Stimulated activated CD4-positive, alpha-beta T cell treated with anti-CD3 and anti-CD28 coated beads, Interleukin-15, amount 100 ng/mL, for 24 hours (primary cell): ENCODE data around the gene ST7L.

ENCODE experiments used
- DNase-seq: peaks from one replicate; pipeline ENCODE4 v3.0.0-alpha.2; 2020

Gene ST7L

GRCh38 chr1:112614460-112615065 lies 4.4 kb downstream of the ST7L start:
- no peak for DNase-seq

- DNase-seq: no peak
These were observed 13.2 kb downstream of the ST7L start for GRCh38 chr1:112605633-112606327.

- no peak for DNase-seq
These were observed 15.4 kb downstream of the ST7L start for GRCh38 chr1:112603541-112603940.

- DNase-seq: no peak
These were observed 15.9 kb downstream of the ST7L start for GRCh38 chr1:112603012-112603411.

GRCh38 chr1:112599477-112599876 lies 19.5 kb downstream of the ST7L start:
- no peak for DNase-seq

- DNase-seq: no peak
These were observed 24.6 kb downstream of the ST7L start for GRCh38 chr1:112594208-112594876.

GRCh38 chr1:112589766-112590165 lies 29.2 kb downstream of the ST7L start:
- no peak for DNase-seq

- DNase-seq: no peak
These were observed 35.6 kb downstream of the ST7L start for GRCh38 chr1:112583366-112583765.

GRCh38 chr1:112581586-112582192 lies 37.3 kb downstream of the ST7L start:
- no peak for DNase-seq

- DNase-seq: no peak
These were observed 39.0 kb downstream of the ST7L start for GRCh38 chr1:112579801-112580510.

GRCh38 chr1:112576240-112576639 lies 42.7 kb downstream of the ST7L start:
- DNase-seq: no peak

GRCh38 chr1:112575154-112575804 lies 43.7 kb downstream of the ST7L start:
- no peak for DNase-seq

- no peak for DNase-seq
These were observed 53.1 kb downstream of the ST7L start for GRCh38 chr1:112565800-112566199.

- no peak for DNase-seq
These were observed 54.9 kb downstream of the ST7L start for GRCh38 chr1:112564081-112564480.

GRCh38 chr1:112563341-112563740 lies 55.6 kb downstream of the ST7L start:
- DNase-seq: no peak

- DNase-seq: no peak
These were observed 60.3 kb downstream of the ST7L start for GRCh38 chr1:112558634-112559033.

GRCh38 chr1:112557385-112557784 lies 61.6 kb downstream of the ST7L start:
- no peak for DNase-seq

- DNase-seq: no peak
These were observed 64.5 kb downstream of the ST7L start for GRCh38 chr1:112554411-112554810.

- DNase-seq: no peak
These were observed 69.4 kb downstream of the ST7L start for GRCh38 chr1:112549590-112549989.

GRCh38 chr1:112548547-112548946 lies 70.4 kb downstream of the ST7L start:
- DNase-seq: no peak

GRCh38 chr1:112546076-112546475 lies 72.9 kb downstream of the ST7L start:
- no peak for DNase-seq

- DNase-seq: no peak
These were observed 74.2 kb downstream of the ST7L start for GRCh38 chr1:112544751-112545150.
